Naive B cell (primary cell): ENCODE data around the gene ASAP2. TPM values are rescaled to one million over a fixed set of nuclear protein-coding genes. Genes with fewer than 3 reads are reported as not detected.
A peak's percentile ranks its signal among the peaks of the same experiment; 100 is the strongest.

Experiments
- ATAC-seq, 2 donors: fragments of 150-1000 bp; cut with Tn5 transposase; 2 replicates each; pipeline ENCODE4 v1.10.0; 2021; ENCODE audit warnings: low read depth in 2 of 2, mild to moderate bottlenecking in 2 of 2, moderate library complexity in 2 of 2
- DNase-seq: peaks from one replicate; pipeline ENCODE4 v3.0.0; 2022
- H3K27ac Mint-ChIP-seq, 6 donors: one replicate each; pipeline ENCODE4 v1.8.0; 2020 to 2022; ENCODE audit warnings: mild to moderate bottlenecking in 6 of 6, mixed read lengths in 6 of 6, moderate library complexity in 5 of 6, inconsistent platforms in 2 of 6
- H3K27me3 Mint-ChIP-seq, 3 donors: one replicate each; pipeline ENCODE4 v1.8.0; 2021 to 2022; ENCODE audit warnings: mixed read lengths in 3 of 3, mild to moderate bottlenecking in 1 of 3
- H3K36me3 Mint-ChIP-seq, 2 donors: one replicate each; pipeline ENCODE4 v1.8.0; 2020 to 2022; ENCODE audit warnings: mixed read lengths in 2 of 2, inconsistent platforms in 1 of 2, mild to moderate bottlenecking in 1 of 2
- H3K4me1 Mint-ChIP-seq, 3 donors: one replicate each; pipeline ENCODE4 v1.8.0; 2020 to 2022; ENCODE audit warnings: mixed read lengths in 3 of 3, inconsistent platforms in 1 of 3, mild to moderate bottlenecking in 1 of 3, moderate library complexity in 1 of 3
- H3K4me3 Mint-ChIP-seq, 8 donors: one replicate each; pipeline ENCODE4 v1.8.0; 2020 to 2022; ENCODE audit warnings: mild to moderate bottlenecking in 8 of 8, mixed read lengths in 8 of 8, moderate library complexity in 8 of 8, inconsistent platforms in 2 of 8
- H3K9me3 Mint-ChIP-seq, 7 donors: one replicate each; pipeline ENCODE4 v1.8.0; 2020 to 2022; ENCODE audit warnings: mixed read lengths in 7 of 7, mild to moderate bottlenecking in 5 of 7, inconsistent platforms in 2 of 7, moderate library complexity in 1 of 7
- polyA plus RNA-seq, 6 donors: library from polyadenylated mRNA; unstranded; fragments of 300-500 nt; fragmentation: Illumina TruSeq; gene quantifications; one replicate each; pipeline ENCODE4 v1.2.3, GENCODE V29; 2021; ENCODE audit warnings: low read depth in 6 of 6

ASAP2 gene
- polyA plus RNA-seq, 6 donors from 2014 or later = 0.09 TPM; not detected in 5

DNA sequence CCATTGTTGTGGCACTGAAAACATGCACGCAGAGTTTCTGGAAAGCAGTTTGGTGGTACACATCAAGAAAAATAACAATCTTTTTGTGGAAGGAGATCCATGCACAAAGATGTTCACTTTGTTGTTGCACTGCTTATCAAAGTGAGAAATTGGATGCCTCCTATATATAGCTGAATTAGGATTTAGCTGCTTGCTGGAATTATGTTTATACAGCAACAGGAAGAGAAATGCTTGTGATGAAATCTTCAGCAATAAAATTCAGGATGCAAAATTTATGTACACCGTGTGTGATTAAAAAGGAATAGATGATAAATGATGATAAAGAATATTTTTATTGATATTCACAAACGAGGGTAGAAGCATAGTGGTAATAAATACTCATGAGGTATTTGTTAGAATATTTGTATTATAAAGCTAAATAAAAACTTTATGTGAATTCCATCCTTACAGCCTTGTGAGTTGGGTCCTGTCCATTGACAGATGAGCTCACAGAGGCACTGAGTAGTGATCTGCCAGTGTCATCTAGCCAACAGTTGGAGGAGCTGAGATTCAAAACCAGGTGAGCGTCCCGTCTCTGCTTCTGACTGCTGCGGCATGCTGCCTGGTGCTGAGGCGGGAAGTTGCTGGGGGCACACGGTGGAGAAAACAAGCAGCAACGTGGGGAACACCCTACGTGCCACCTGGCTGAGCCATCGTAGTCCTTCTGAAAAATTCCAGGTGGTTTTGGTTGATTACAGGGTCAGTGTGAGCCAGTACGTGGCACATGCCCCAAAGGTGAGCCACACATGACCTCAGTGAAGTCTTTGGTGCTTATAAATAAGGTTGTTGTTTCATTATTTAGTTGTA is 80.2 kb downstream of the ASAP2 start:
- H3K27me3 Mint-ChIP-seq = peaks cover 0 to 10% (median 0%) of the 10 kb centered on the region in 3 donors
- ATAC-seq = no peak
- no peaks in the 10 kb centered on the region for H3K4me1 Mint-ChIP-seq
- DNase-seq = no peak
- H3K36me3 Mint-ChIP-seq = no peaks in the 10 kb centered on the region
- H3K9me3 Mint-ChIP-seq = no peaks in the 10 kb centered on the region
- peak overlapping the region in 1 of 6 donors; percentile 71 for H3K27ac Mint-ChIP-seq
- H3K4me3 Mint-ChIP-seq = no peak overlapping the region

DNA sequence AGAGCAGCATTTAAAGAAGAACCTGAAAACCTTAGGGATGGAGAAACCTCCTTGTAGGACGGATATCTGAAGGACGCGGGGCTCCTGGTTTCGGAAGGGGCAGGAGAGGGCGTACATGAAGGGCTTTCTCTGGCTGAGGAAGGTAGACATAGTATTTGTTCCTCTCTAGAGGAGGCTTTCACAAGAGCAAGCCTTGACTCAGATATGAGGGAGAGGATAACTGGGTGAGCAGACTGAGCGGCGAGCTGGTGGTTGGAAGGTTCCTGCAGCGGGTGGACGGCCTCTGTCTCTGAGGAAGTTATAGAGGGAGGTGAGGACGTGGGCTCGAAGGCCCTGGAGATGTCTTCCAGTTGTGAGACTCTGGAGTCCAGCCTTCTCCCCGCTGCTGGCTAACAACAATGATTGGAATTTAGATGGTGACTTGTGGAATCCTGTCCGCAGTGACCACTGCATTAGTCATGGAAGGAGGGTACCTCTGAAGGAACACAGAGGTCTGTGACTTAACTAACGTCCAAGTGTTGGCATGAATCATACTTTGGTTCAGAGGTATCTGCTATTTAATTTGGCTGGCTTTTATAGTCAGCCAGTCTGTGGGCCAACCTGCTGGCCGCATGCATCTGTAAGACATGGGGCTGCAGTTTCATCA is 80.9 kb downstream of the ASAP2 start:
- ATAC-seq (no peak), DNase-seq (no peak)
- no peak overlapping the region for H3K4me3 Mint-ChIP-seq
- H3K9me3 Mint-ChIP-seq = no peaks in the 10 kb centered on the region
- H3K27me3 Mint-ChIP-seq = peaks cover 0 to 17% (median 0%) of the 10 kb centered on the region in 3 donors
- no peak overlapping the region for H3K27ac Mint-ChIP-seq
- no peaks in the 10 kb centered on the region for H3K36me3 Mint-ChIP-seq
- no peaks in the 10 kb centered on the region for H3K4me1 Mint-ChIP-seq

DNA sequence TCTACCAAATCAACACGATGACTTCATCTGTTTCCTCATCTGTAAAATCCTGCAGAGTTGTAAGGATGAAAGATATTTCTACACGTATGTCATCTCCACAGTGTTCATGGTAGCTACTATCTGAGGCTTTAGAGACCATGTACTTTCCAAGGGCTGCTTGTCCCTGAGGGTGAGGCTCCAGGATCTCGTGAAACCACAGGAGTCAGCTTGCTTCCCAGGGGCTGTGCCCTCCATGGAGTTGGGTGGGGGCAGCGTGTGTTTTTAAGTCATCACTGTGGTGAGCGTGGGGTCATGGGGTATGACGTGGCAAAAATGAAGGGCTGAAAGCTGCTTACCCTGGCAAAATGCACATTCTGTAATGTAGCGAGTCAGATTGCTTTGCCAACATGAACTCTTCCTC is 81.6 kb downstream of the ASAP2 start:
- Mint-ChIP-seq H3K4me1 (no peaks in the 10 kb centered on the region), H3K4me3 (no peak overlapping the region), H3K36me3 (no peaks in the 10 kb centered on the region), H3K27me3 (peaks cover 0 to 21% (median 0%) of the 10 kb centered on the region in 3 donors), H3K27ac (no peak overlapping the region), H3K9me3 (no peaks in the 10 kb centered on the region)
- DNase-seq (no peak), ATAC-seq (no peak)

DNA sequence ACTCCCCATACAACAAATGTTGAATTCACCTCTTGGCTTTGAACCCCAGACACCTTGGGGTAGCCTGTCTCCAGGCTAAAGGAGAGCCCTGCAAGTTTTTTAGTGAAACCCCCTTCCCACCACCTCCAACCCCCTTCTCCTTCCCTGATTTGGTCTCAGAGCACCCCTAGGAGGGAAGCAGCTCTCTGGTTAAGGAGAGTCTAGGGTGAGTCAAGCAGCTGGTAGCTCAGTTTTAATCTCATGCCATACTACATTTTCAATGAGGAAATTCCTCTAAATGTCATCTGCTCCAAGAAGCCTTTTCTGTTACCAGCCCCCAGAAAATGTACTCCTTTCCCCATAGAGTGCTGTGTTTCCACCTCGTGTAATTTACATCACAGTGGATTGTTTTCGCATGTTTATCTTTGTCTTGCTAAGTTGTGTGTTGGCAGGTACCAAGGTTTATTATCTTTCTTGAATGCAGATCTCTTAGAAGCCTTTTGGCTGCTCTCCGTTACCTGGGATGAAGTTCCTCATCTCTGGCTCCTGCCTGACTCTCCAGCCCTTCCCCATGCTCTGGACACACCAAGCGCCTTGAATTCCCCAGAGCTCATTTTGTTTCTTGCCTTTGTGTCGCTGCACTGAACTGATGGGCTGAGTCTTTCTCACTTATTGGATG is 82.2 kb downstream of the ASAP2 start:
- no peaks in the 10 kb centered on the region for H3K36me3 Mint-ChIP-seq
- no peaks in the 10 kb centered on the region for H3K4me1 Mint-ChIP-seq
- H3K27ac Mint-ChIP-seq = no peak overlapping the region
- H3K4me3 Mint-ChIP-seq = no peak overlapping the region
- DNase-seq (no peak), ATAC-seq (no peak)
- no peaks in the 10 kb centered on the region for H3K9me3 Mint-ChIP-seq
- peaks cover 0 to 21% (median 0%) of the 10 kb centered on the region in 3 donors for H3K27me3 Mint-ChIP-seq

DNA sequence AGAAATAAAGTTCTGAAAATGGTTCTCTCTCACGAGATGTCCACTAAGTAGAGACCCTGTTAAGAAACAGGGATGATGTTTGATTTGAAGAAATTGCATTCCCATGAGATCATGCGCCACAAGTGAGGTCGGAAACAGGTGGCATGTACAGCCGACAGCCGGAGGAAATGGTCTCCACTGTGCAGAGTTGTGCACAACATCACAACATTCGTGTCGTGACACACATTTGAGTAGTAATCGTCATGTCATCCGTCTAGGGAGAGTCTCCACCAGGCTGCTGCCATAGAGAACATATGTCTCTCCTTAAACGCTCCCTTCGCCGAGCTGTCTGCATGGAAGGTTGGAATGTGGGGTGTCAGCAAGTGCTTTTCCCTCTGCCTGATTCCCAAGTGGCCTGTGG is 84.7 kb downstream of the ASAP2 start:
- no peaks in the 10 kb centered on the region for H3K9me3 Mint-ChIP-seq
- ATAC-seq (no peak), DNase-seq (no peak)
- H3K36me3 Mint-ChIP-seq = no peaks in the 10 kb centered on the region
- peaks cover 0 to 21% (median 0%) of the 10 kb centered on the region in 3 donors for H3K27me3 Mint-ChIP-seq
- no peak overlapping the region for H3K4me3 Mint-ChIP-seq
- no peak overlapping the region for H3K27ac Mint-ChIP-seq
- no peaks in the 10 kb centered on the region for H3K4me1 Mint-ChIP-seq

DNA sequence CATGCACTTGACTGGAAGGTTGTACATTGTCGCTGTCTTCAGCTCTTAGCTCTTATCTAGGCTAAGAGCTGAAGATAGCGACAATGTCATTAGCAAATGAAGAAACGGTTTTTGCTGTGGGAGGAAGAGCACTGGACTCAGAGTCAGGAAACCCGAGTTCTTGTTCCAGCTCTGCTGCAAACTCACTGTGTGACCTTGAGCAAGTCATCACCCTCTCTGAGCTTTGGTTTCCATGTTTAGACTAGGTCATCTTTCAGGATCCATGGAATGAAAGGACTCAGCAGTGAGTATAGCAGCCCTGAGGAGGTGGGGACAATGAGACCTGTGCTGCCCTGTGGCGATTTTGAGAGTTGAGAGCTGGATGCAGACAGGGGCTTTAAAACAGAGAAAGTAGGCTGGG is 85.3 kb downstream of the ASAP2 start:
- Mint-ChIP-seq H3K9me3 (no peaks in the 10 kb centered on the region), H3K27ac (no peak overlapping the region), H3K4me3 (no peak overlapping the region), H3K27me3 (peaks cover 0 to 21% (median 0%) of the 10 kb centered on the region in 3 donors), H3K36me3 (no peaks in the 10 kb centered on the region), H3K4me1 (no peaks in the 10 kb centered on the region)
- no peak for ATAC-seq
- no peak for DNase-seq

DNA sequence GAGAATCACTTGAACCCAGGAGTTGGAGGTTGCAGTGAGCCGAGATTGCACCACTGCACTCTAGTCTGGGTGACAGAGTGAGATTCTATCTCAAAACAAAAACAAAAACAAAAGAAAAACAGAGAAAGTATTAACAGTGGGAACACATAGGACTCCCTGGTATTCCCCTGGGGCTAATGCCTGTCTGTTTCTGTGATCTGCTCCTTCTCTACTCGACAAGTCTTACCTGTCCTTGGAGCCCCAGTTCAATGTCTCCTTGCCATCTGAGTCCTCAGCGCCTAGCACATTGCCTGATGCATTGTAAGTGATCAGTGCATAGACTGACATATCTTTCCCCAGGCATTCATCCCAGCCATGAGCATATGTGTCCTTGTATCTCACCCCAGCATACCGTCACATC is 85.8 kb downstream of the ASAP2 start:
- H3K9me3 Mint-ChIP-seq = no peaks in the 10 kb centered on the region
- H3K4me1 Mint-ChIP-seq = no peaks in the 10 kb centered on the region
- ATAC-seq (no peak), DNase-seq (no peak)
- no peaks in the 10 kb centered on the region for H3K36me3 Mint-ChIP-seq
- H3K27me3 Mint-ChIP-seq = peaks cover 0 to 21% (median 0%) of the 10 kb centered on the region in 3 donors
- H3K27ac Mint-ChIP-seq = peak overlapping the region in 1 of 6 donors; percentile 17
- H3K4me3 Mint-ChIP-seq = no peak overlapping the region

DNA sequence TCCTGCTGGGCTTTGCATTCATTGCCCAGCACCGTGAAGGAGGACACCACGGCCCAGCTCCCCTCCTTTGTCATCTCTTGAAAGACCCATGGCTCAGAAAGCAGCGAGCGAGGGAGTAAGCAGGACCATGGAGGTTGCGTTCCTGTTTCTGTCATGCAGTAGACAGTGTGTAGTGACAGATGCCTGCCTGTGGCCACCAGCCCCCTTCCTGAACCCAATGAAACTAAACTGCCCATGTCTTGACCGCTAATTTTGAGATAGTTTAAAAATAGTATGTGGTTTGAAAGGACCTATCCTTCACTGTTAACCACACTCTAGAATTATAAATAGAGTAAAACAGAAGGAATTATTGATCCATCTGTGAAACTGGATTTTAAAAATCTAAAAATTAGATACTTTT is 88.2 kb downstream of the ASAP2 start:
- Mint-ChIP-seq H3K36me3 (no peaks in the 10 kb centered on the region), H3K27ac (no peak overlapping the region), H3K9me3 (peaks cover 0 to 1% (median 0%) of the 10 kb centered on the region in 7 donors), H3K4me1 (no peaks in the 10 kb centered on the region), H3K27me3 (peaks cover 0 to 21% (median 0%) of the 10 kb centered on the region in 3 donors), H3K4me3 (no peak overlapping the region)
- DNase-seq = no peak
- no peak for ATAC-seq

DNA sequence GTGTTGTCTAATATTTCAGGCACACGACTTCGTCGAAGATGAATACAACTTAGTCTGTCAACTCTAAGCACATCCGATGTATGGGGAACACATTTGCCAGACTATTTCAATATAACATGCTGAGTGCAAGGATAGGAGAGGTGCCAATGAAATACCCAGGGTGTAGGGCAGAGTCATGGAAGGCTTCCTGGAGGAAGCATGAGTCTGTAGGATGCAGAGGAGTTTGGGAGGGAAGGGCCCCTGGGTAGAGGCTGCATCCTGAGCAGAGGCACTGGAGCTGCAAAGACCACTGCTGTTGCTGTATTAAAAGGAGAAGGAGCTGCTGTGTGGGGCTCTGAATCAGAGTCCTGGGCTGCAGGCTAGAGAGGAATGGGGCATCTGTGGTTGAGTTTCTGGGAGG is 89.9 kb downstream of the ASAP2 start:
- peaks cover 0 to 1% (median 0%) of the 10 kb centered on the region in 7 donors for H3K9me3 Mint-ChIP-seq
- DNase-seq (no peak), ATAC-seq (no peak)
- peaks cover 0 to 13% (median 0%) of the 10 kb centered on the region in 3 donors for H3K27me3 Mint-ChIP-seq
- H3K36me3 Mint-ChIP-seq = no peaks in the 10 kb centered on the region
- peak overlapping the region in 1 of 6 donors; percentile 66 for H3K27ac Mint-ChIP-seq
- no peak overlapping the region for H3K4me3 Mint-ChIP-seq
- H3K4me1 Mint-ChIP-seq = no peaks in the 10 kb centered on the region

DNA sequence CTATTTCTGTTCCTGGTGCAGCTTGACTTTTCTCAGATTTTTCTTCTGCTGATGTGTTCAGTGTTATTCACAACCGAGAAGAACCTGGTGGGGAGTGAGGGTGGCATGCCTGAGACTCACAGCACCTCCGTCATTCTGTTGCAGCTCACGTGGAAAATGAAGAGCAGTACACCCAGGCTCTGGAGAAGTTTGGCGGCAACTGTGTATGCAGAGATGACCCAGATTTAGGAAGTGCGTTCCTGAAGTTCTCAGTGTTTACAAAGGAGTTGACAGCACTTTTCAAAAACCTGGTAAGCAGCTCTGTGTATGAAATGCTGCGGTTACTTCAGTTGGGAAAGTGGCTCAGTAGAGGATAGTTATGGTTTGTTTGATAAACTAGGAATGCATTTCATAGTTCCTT is 90.5 kb downstream of the ASAP2 start:
- H3K36me3 Mint-ChIP-seq = no peaks in the 10 kb centered on the region
- no peak for ATAC-seq

DNA sequence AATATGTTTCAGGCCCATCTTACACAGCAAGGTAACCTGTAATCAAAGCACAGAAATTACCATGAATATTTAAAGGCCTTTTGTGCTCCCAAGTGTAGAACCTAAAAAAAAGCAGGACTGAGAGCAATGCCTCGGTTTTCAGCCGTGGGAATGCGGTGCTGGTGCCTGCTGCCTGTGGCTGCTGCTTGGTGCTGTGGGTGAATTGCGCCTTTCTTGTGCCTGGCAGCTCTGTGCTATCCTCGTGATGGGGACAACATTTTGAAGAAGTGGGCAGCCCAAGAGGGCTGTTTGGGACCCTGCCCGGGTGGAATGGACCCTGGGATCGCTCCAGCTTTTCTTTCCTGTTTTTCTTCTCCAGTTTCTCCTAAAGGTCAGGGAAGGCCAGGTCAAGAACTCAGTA is 91.2 kb downstream of the ASAP2 start:
- Mint-ChIP-seq H3K9me3 (peaks cover 0 to 1% (median 0%) of the 10 kb centered on the region in 7 donors), H3K4me1 (no peaks in the 10 kb centered on the region), H3K4me3 (no peak overlapping the region), H3K27me3 (peaks cover 0 to under 1% (median 0%) of the 10 kb centered on the region in 3 donors), H3K36me3 (no peaks in the 10 kb centered on the region), H3K27ac (no peak overlapping the region)
- DNase-seq (no peak), ATAC-seq (no peak)

More for the DNA sequence above, 90.5 kb downstream of the ASAP2 start:
- H3K4me1 Mint-ChIP-seq = no peaks in the 10 kb centered on the region
- H3K27me3 Mint-ChIP-seq = peaks cover 0 to 7% (median 0%) of the 10 kb centered on the region in 3 donors
- H3K4me3 Mint-ChIP-seq = no peak overlapping the region
- H3K9me3 Mint-ChIP-seq = peaks cover 0 to 1% (median 0%) of the 10 kb centered on the region in 7 donors
- no peak for DNase-seq
- no peak overlapping the region for H3K27ac Mint-ChIP-seq

DNA sequence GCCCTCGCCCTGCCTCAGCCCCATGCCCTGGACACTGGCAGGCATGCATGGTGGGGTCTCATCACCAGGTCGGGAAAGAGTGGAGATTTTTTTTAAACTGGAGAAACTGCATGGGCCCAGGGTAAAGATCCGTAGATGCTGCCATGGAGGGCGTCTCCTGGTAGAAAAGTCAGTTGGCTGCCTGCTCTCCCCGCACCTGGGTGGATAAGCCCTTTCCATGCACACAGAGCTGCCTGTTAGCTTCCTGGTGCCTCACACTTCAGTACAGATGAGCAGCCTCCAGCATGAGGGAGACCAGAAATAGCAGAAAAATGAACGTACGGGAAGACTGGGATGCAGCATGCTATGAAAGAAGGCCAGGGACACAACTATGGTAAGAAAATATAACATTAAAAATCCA is 92.0 kb downstream of the ASAP2 start:
- no peak for ATAC-seq
- no peaks in the 10 kb centered on the region for H3K4me1 Mint-ChIP-seq
- H3K27me3 Mint-ChIP-seq = no peaks in the 10 kb centered on the region
- no peak overlapping the region for H3K27ac Mint-ChIP-seq
- H3K4me3 Mint-ChIP-seq = no peak overlapping the region
- DNase-seq = no peak
- H3K36me3 Mint-ChIP-seq = no peaks in the 10 kb centered on the region
- H3K9me3 Mint-ChIP-seq = peaks cover 0 to 1% (median 0%) of the 10 kb centered on the region in 7 donors

DNA sequence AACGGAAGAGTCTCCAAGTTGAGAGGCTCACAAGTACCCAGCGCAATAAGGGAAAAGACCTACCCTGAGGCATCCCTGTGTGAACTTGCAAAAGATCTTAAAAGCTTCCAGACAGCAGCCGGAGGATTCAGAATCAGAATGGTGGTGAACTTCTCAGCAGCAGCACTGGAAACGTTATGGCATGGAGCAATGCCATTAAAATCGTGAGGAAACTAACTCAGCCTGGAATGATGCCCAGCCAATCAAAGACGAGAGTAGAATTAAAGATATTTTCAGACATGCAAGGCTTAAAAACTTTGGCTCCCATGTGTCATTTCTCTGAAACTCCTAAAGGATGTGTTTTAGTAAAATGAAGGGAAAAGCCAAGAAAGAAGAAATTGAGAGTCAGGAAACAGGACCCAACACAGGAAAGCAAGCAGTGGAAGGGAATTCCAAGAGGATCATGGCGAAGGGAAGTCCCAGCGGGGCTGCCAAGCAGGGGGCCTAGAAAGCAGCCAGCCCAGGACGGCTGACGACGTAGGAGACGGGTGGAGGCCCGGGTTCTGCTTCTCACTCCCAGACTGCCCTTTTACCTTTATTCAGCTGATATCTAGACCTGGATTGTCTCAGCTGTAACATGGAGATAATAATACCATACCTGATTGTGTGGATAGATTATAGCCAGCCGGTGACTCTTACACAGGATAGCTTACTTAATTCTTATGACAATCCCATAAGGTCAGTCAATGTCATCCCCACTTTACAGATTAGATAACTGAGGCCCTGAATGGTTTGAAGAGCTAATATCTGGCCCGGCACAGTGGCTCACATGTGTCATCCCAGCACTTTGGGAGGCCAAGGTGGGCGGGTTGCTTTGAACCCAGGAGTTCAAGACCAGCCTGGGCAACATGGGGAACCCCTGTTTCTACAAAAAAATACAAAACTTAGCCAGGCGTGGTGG is 92.8 kb downstream of the ASAP2 start:
- no peak overlapping the region for H3K4me3 Mint-ChIP-seq
- no peaks in the 10 kb centered on the region for H3K4me1 Mint-ChIP-seq
- DNase-seq = no peak
- peak overlapping the region in 1 of 6 donors; percentile 9 for H3K27ac Mint-ChIP-seq
- H3K9me3 Mint-ChIP-seq = peaks cover 0 to 1% (median 0%) of the 10 kb centered on the region in 7 donors
- H3K27me3 Mint-ChIP-seq = no peaks in the 10 kb centered on the region
- ATAC-seq = no peak
- H3K36me3 Mint-ChIP-seq = no peaks in the 10 kb centered on the region
